ENCODE results near the gene DCTN4.

- no peak for TF ChIP-seq CTCF (IDR thresholded peaks at IDR 0.05)
- TF ChIP-seq POLR2AphosphoS5 (IDR thresholded peaks at IDR 0.05; ENCODE audit: low read depth, low read length) = no peak
- no peak for TF ChIP-seq SIN3A (IDR thresholded peaks at IDR 0.05; ENCODE audit: borderline replicate concordance, insufficient read depth, low read depth, low read length)
- no peak for TF ChIP-seq REST (IDR thresholded peaks at IDR 0.05; ENCODE audit: insufficient read depth in 1 of 2, low read depth in 2 of 2, low read length in 1 of 2)
- no peak for TF ChIP-seq TCF7L2 (IDR thresholded peaks at IDR 0.05; ENCODE audit: low read depth, low read length)
Measured at GRCh38 chr5:150700246-150700593, 58.6 kb downstream of the DCTN4 start.

Data from Panc1 (cell line).